Ramos (cell line): ENCODE results near the gene LCLAT1.
"Not testable (repeated sequence)": the region's sequence is repeated elsewhere in the genome, so short reads cannot be mapped to it uniquely, and the experiment has no call there.

ENCODE experiments used
- in situ Hi-C: fragments of 300-500 bp; cut with MboI; formaldehyde crosslinking; loops from one replicate; pipeline ENCODE4 v1.14.3; 2022; ENCODE audit warnings: low sequenced_read_pairs; ENCODE audit not compliant: unreplicated experiment

LCLAT1 gene

GRCh38 chr2:30629866-30630265 lies 182.8 kb downstream of the LCLAT1 start:
- in situ Hi-C loops = no loop called here

- in situ Hi-C loops = no loop called here
Measured at GRCh38 chr2:30631051-30631671, 184.1 kb downstream of the LCLAT1 start.

- in situ Hi-C loops = no loop called here
Measured at GRCh38 chr2:30633039-30633438, 186.0 kb downstream of the LCLAT1 start.

GRCh38 chr2:30636311-30636710 lies 189.3 kb downstream of the LCLAT1 start:
- in situ Hi-C loops = no loop called here

GRCh38 chr2:30639836-30640235 lies 192.8 kb downstream of the LCLAT1 start:
- in situ Hi-C loops = no loop called here

GRCh38 chr2:30641765-30642345 lies 194.8 kb downstream of the LCLAT1 start:
- in situ Hi-C loops = no loop called here

- in situ Hi-C loops = not testable (repeated sequence)
Measured at GRCh38 chr2:30643013-30643412, 196.0 kb downstream of the LCLAT1 start.

GRCh38 chr2:30643674-30644073 lies 196.6 kb downstream of the LCLAT1 start:
- in situ Hi-C loops = no loop called here

- in situ Hi-C loops = no loop called here
Measured at GRCh38 chr2:30645081-30645744, 198.2 kb downstream of the LCLAT1 start.

- in situ Hi-C loops = no loop called here
Measured at GRCh38 chr2:30645745-30646119, 198.7 kb downstream of the LCLAT1 start.

- in situ Hi-C loops = no loop called here
Measured at GRCh38 chr2:30647752-30648457, 200.9 kb downstream of the LCLAT1 start.

GRCh38 chr2:30649278-30649677 lies 202.2 kb downstream of the LCLAT1 start:
- in situ Hi-C loops = no loop called here

- in situ Hi-C loops = no loop called here
Measured at GRCh38 chr2:30649828-30650227, 202.8 kb downstream of the LCLAT1 start.

GRCh38 chr2:30652271-30652915 lies 205.3 kb downstream of the LCLAT1 start:
- in situ Hi-C loops = no loop called here

GRCh38 chr2:30653847-30654246 lies 206.8 kb downstream of the LCLAT1 start:
- in situ Hi-C loops = no loop called here

GRCh38 chr2:30654404-30654803 lies 207.4 kb downstream of the LCLAT1 start:
- in situ Hi-C loops = no loop called here

- in situ Hi-C loops = no loop called here
Measured at GRCh38 chr2:30655211-30655610, 208.2 kb downstream of the LCLAT1 start.

GRCh38 chr2:30655660-30656059 lies 208.6 kb downstream of the LCLAT1 start:
- in situ Hi-C loops = no loop called here

GRCh38 chr2:30656079-30656478 lies 209.0 kb downstream of the LCLAT1 start:
- in situ Hi-C loops = no loop called here

- in situ Hi-C loops = no loop called here
Measured at GRCh38 chr2:30661173-30662107, 214.4 kb downstream of the LCLAT1 start.
